HG03565 (cell line): ENCODE measurements around the gene LMCD1.

Experiments
- ATAC-seq: cut with Tn5 transposase; IDR thresholded peaks from one replicate; pipeline ENCODE4 v1.9.1; 2021; ENCODE audit warnings: mild to moderate bottlenecking, moderate library complexity; ENCODE audit not compliant: unreplicated experiment

The LMCD1 gene

DNA sequence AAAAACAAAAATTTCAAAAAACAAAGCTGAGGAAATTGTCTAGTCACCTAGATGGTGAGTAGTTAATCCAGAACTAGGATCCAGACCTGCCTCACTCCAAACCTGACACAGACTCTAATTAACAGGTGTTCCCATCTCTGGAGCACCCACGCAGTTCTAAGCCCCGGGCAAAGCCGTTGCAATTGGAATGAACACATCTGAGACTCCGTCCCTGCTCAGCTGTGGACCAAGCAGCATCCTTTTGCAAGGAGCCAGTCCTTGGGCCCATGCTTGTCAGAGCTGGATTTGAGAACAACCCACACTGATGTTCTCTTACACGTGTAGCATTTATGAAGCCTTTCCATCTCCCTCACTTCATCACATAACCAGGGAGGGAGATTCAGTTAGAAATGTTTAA is 54.8 kb downstream of the LMCD1 start:
- ATAC-seq, result no peak

DNA sequence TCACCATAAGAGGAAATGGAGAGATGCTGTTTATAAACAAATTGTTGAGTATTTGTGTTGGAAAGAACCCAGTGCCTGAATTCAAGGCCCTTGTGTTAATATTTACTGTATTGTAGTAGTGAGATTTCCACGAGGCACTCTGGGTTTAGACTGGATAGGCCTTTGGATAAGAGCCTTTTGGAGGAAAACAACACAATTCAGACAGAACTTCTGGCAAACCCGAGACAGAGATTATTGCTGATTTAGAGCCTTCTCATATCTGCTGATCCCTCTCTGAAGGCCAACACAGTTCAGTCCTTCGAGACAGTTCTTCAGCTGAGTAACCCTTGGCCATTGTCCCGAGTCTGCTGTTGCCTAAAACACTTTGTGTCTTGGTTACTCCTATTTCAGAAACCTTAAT is 55.7 kb downstream of the LMCD1 start:
- no peak for ATAC-seq

DNA sequence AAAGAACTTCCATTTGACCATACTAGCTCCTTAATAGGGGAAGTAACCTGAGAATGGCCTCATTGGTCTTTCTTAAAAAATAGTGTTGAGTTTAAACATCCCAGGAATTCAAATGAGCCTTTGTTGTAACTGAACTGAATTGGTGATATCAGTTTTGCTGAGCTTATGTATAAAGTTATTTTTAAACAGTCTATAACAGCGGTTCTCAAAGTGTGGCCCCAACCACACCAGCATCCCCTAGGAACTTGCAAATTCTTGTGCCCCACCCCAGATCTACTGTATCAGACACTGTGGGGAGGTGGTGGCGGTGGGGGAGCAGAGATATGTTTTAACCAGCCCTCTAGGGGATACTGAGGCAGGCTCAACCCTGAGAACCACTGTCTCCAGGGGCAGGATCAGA is 57.0 kb downstream of the LMCD1 start:
- no peak for ATAC-seq

DNA sequence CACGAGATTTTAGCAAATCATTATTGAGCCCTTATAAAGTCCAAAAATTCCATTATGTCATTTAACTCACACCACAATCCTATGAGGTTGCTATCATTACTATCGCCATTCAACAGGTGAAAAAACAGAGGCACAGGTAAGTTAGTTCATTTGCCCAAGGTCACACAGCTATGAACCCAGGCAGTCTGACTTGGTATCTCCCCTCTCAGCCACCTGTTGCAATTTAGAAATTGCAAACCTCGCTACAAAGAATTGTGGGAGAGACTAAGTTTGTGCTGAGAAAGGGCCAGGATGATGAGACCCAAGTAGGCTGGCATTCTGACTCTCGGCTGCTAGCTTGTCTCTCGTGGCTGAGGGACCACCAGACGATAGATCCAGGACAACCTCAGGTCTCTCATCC is 57.7 kb downstream of the LMCD1 start:
- ATAC-seq, result no peak

DNA sequence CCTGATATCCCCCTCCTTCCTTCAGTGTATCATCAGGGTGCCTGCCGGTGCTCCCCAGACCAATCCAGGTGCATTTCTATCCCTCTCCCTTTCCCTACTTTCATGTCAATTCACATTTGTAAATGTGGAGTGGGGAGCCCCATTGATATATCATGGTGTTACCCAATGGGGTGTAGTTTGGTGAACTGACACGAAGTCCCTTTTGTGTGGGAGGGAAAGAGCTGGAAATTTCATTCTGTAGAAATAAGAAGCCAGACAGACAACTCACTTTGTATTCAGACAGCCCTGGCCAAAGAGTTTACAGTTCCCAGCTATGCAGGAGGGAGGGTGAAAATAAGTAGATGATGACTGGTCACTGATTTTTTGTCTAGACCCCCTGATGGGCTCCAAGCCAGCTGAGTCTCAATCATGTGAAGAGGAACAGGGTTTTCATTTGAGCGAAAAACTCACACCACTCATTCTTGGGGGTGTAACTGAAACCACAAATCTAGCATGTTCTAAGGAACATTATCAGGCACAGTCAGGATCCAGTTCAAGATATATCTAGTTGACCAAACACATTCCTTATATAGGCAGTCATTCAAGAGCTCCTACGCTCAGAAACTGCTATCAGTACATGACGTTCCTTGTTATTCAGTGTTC is 58.9 kb downstream of the LMCD1 start:
- no peak for ATAC-seq

DNA sequence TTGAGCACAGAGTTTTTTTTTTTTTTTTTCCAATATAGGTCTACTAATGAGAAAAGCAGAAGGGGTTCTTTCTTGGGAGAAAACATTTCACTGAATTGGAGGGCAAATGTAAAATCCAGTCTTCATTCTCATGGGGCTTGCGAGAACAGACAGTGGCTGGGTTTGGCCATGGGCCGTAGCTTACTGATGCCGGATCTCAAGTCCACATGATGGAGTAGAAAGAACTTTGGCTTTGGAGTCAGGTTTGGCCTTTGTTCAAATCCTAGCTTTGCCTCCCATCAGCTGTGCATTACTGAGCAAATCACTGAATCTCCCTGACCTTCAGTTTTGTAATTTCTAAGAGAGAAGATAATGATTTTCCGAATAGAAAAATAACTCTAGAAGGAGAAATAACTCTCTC is 59.7 kb downstream of the LMCD1 start:
- no peak for ATAC-seq

DNA sequence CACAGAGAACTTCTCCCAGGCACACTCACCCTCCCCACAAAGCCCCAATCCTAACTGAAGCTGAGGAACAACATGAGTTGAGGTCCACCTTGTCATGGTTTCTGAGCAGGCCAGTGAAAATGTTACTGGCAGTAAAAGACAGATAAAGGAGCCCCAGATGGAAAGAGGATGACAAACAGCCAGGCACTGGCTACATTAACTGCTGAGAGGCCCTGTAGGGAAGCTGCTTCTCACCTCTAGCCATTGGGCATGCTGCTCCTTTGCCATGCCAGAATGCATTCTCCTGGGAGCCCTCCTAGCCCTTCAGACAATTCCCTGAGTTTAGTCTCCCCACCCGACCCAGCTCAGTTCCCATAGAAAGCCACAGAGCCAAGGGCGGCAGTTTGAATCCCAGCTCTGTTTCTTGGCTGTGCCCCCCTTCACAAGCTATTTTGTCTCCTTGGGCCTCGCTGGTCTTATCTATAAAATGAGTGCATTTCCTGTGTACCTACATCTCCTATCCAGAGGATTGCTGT is 60.5 kb downstream of the LMCD1 start:
- no peak for ATAC-seq

DNA sequence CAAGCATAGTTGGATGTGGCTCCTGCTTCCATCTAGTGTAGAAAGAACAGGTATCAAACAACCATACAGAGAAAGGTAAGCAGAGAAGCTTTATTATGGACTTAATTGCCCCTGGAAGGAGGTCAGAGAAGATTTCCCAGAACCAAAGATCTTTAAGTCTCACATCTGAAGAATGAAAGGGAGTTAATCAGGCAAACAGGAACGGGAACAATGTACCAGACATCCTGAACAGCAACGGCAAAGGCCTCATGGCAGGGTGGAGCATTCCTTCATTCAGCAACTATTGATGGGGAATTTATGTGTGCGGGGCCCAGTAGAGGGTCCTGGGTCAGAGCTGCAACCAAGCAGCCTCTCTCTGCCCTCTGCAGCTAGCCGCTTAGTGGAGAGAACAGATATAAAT is 61.5 kb downstream of the LMCD1 start:
- no peak for ATAC-seq

DNA sequence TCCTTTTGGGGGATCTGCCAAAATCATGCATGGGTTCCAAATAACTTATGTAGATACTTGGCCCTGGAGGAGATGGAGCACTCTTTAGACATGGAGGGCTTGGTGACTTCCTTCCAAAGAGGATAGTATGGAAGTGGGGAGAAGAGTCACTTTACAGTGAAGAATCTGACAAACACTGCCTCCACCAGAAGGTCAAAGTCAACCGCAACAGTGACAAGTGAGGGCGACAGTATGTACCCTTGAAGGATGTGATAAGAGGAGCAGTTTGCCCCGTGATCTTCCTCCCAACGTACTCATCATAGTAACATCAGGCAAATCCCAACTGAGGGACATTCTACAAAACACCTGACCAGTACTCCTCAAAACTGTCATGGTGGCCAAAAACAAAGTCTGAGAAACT is 62.0 kb downstream of the LMCD1 start:
- ATAC-seq, result no peak

DNA sequence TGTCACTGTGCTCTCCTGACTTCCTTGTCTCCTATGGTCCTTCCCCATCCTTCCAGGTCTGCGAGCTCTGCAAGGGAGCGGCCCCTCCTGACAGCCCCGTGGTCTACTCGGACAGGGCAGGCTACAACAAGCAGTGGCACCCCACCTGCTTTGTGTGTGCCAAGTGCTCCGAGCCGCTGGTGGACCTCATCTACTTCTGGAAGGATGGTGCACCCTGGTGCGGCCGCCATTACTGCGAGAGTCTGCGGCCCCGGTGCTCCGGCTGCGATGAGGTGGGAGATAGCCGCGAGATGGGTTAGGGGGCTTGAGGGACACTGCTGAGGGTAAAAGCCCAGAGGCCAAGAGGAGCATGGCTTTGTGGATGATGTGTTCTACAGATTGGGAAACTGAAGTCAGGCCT is 63.8 kb downstream of the LMCD1 start:
- no peak for ATAC-seq

DNA sequence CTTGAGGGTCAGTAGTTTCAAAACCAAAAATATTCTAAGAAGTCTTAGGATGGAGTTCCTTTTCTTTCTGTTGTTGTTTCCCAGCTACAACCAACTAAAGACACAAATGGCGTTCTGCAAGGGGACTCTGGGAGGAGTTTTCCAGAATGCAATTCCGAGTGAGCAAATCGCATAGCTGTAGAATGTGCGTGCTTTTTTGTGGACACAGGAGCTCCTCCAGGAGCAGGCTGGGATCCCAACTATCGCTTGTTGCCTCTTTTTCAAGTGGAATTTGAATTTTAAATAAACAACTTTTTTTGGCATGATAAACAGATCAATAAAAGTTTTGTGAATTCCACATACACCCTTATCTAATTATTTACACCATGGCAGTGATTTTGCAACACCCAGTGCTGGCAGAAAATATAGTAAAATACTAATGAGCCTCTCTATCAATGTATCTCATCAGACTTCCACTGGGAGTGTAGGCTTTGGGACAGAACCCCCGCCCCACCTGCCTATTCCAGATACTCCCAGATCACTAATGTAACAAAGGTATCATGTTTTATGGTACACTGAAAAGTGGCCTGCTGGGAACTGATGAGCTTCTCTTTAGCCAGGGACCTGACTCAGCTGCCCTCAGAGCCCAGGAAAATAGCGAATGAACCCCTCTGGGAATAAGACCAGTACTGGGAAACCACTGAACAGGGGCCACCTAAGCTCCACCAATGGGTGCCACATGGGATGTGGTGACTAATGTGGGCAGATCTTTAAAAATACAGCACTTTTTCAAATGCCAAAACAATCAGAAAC is 66.4 kb downstream of the LMCD1 start:
- ATAC-seq, result no peak

DNA sequence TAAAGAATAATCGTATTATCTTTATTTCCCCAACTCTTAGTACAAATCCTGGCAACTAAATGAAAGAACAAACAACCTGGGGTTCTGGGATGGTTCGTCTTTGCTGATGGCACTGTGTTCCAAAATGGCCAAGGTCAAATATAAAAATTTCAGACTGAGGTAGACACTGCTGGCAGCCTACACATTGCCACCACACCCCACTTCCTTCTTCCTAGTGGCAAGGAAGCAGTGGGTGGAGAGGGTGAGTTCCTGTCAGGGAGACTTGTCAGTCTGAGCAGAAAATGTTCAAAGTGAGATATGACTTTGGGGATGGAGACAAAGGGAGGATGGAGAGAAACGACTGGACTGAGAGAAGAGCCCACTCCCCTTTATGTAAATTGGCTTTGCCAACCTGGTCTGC is 69.6 kb downstream of the LMCD1 start:
- no peak for ATAC-seq

DNA sequence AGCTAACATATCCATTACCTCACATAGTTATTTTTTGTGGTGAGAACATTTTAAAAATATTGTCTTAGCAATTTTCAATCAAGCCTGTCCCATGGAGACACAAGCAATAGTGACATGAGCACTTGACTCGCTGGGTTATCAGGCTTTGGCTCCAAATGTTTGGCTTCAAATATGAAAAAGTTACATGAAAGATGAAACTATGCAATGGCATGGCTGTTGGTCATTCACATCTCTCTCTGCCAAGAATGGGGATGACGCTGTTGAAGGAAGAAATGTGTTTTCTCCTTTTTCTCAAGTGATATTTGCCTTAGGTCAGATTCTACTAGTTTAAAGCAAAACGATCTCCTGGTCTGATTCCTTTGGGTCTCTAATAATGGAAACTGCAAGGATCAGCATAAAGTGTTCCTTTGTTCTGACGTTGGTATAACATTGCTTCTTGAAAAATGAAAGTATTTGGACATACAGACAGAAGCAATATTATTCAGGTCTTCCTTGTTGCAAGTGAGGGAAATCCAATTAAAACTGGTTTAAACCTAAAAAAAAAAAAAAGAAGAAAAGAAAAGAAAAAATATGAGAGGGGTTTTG is 71.8 kb downstream of the LMCD1 start:
- no peak for ATAC-seq

DNA sequence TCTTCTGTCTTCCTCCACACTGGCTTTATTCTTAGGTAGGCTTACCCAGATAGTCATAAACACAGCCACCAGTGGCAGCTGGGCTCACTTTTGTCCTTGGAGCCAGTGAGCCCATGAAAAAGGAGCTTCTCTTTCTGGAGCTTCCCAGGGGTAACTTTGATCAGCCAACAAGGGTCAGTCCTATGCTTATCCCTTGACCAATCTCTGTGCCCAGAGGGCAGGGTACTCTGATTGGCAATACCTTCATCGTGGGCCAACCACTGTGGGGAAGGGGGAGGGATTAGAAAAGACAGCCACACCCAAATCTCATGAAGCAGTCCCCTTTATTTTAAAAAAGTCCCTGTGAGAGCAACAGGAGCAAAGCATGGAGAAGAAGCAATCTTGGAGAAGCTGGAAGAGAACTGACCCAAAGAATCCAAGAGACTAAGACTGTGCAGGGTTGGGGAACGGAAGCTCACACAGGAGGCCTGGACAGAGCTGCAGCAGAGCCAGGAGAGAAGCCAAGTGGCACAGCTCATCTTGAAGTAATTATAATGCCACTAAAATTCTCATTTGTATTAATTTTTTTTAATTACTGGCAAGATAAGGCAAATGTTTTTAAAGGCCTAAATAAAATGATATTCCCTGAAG is 72.5 kb downstream of the LMCD1 start:
- ATAC-seq, result no peak

DNA sequence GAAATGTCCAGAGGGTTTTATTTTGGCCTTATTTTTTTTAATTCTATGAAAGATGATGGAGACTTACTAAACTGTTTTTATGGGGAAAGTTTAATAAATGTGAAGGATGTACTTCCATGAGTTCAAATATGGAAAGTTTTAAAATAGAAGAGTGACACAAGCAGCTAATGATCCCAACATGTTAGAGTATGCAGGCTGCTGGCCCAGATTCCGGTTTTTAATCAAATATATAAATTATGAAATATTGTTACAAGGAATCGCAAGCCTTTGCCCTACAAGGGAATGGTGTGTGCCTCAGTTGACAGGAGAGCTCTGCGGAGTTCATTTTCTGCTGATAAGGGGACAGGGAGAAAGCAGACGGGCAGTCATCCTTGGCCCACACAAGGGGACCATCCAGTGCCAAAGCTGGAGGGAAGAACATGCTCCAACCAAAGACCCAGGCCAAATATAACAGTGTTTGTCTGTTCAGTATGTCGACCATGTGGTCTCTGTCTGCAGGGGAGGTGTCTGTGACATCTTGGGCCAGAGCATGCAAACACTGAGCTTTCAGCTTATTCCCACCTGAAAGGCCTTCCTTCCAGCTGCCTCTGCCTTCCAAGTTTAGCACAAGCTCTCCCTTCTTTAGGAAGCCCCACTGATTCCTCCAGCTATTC is 73.2 kb downstream of the LMCD1 start:
- ATAC-seq, result no peak

DNA sequence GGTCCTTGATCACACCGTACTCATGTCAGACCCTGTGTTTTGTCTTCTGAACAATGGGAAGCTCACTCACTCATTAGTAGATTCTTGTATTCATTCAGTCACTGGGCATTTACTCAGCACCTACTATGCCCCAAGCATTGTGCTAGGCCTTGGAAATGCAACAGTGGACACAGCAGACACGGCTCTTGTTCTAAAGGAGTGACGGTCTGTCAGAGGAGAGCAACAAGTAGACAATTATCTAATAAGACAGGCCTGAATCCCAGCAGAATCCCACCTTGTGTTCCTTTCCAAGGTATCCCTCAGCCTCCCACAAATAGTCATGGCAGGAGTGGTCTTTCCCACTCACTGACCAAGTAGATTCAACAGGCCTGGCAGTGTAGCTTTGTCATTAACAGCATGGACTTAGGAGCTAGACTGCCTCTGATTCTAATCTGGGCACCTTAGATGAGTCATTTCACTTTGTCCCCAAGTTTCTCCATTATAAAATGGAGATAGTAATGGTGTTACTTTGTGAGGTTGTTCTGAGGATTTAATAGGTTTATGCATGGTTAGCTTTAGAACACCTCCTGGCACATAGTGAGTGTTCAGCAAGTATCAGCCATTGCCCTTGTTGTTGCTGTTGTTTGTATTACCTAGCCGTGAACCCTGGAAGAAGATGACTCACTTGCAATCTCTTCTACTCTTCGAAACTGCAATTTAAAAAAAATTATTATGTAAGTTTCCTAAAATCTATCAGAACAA is 73.9 kb downstream of the LMCD1 start:
- ATAC-seq, result no peak

DNA sequence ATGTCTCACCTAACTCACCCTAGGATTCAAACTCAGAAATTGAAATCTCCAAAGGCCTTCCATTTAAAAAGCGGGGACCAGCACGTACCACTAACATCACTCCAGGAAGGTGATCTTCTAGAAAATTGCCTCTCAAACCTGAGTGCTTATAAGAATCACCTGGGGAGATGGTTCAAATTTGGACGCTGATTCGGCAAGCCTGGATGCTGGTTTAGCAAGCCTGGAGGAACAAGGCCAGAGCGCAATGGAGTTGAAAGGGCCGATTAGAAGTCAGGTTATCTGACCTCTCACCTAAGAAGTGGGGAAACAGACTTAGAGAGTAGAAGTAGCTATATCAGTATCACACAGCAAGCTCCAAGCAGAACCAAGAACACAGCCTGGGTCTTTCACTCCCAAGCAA is 74.8 kb downstream of the LMCD1 start:
- ATAC-seq, result no peak

DNA sequence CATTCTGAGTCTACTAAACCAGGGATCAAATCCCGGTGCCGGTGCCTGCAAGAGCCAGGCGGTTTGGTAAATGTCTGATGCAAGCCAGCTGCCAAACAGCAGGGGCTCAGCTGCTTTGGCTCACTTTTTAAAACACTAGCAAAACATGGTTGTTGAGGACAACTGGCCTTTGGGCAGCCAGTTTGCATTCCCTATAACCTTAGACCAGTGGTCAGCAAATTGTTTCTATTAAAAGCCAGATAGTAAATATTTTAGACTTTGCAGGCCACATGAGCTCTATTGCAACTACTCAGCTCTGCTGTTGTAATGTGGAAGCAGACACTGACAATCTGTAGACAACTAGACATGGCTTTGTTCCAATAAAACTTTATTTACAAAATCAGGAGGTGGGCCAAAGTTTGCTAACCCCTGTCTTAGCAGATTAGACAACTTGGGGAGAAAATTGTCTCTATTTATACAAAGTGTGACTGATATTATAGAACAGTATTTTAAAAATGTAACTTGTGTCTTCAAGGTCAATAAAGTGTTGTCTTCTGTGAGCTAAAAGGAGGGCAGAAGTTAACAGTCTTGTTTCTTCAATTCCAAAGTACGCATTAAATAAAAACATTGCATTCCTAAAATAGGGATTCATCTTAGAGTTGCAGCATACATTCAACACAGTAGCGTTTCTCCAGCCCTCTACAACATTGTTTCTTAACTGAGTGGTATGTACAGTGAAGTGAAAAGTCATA is 75.4 kb downstream of the LMCD1 start:
- no peak for ATAC-seq

DNA sequence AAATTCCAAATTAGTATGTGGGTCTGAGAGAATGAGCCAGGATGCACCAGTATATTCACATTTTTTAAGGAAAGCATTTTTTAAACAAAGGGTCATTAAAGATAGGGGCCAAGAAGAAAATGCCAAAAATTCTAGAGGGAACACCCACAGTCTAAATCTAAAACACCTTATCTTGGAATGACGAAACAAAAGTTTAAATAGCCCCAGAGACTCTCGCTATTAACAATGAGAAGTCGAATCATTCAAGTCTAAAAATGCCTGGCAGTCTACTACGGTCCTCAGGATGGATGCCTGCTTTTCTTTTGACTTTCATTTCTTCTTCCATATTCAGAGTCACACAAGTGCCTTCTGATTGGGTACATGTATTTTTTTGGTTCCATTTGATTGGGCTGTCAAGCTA is 76.7 kb downstream of the LMCD1 start:
- peak; percentile 31 for ATAC-seq

DNA sequence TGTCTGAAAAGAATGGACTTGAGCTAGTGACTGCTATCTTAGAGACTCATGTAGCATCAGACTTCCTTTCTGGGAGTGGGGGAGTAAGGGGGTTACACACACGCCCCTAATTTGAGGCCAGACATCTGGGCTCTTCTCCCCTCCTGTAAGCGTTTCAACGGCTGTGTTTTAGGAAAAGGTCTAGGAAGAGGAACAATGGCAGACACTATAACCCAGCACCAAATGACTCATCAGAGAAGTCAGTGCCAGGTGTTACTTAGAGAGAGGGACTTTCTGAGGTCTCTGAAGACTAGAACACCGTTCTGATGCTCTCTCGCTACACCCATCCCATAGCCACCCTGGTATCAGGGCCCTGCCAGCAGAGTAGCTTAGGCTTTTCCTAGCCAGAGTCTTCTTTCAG is 77.5 kb downstream of the LMCD1 start:
- peak; percentile 99 for ATAC-seq
